HCT116 (cell line): ENCODE results near the gene LRFN2. TPM values are rescaled to one million over a fixed set of nuclear protein-coding genes. Genes with fewer than 3 reads are reported as not detected.

Source experiments
- ATAC-seq: fragments of 200-7000 bp; cut with Tn5 transposase; 2 replicates; pipeline ENCODE4 v1.9.1; 2020; ENCODE audit warnings: mild to moderate bottlenecking, moderate library complexity
- BruUV-seq: library from RNA; stranded (reverse); fragments of 400-500 nt; replicated peaks from 2 replicates; lab custom pipeline; 2021; lab: Mats Ljungman, UMichigan
- CTCF ChIA-PET: fragments of 300-600 bp; sonication (Branson Sonifier 250); formaldehyde crosslinking; loops from one replicate; lab custom pipeline; 2021; ENCODE audit warnings: antibody characterized with exemption; lab: Charles Lee
- POLR2A ChIA-PET: fragments of 300-600, 350-600 bp; sonication (Branson Sonifier 250); formaldehyde crosslinking; loops from one replicate; lab custom pipeline; 2021; ENCODE audit warnings: antibody characterized with exemption; lab: Charles Lee
- RAD21 ChIA-PET, 2 experiments: fragments of 300-600 bp; sonication (Branson Sonifier 250); formaldehyde crosslinking; loops; one replicate each; lab custom pipeline; 2023; ENCODE audit warnings: low total read pairs in 2 of 2; ENCODE audit not compliant: uncharacterized antibody in 2 of 2, unreplicated experiment in 2 of 2, low non-redundant PET in 1 of 2; lab: Charles Lee
- DNase-seq: peaks from one replicate; pipeline ENCODE4 v3.0.0-alpha.2; 2010; ENCODE audit warnings: low read depth, low spot score
- H2AFZ ChIP-seq: fragments of 200-600 bp; shearing (Covaris generic), sonication (generic); 2 replicates; pipeline ENCODE4 v1.6.1; 2017; ENCODE audit warnings: low read depth, mixed run types, mixed read lengths, antibody characterized with exemption, low read length; ENCODE audit not compliant: poor library complexity, severe bottlenecking
- H3K27ac ChIP-seq: 2 replicates; pipeline ENCODE4 v1.5.1; 2012; ENCODE audit warnings: low read depth, low read length
- H3K27me3 ChIP-seq: fragments of 200-600 bp; sonication (generic); 2 replicates; pipeline ENCODE4 v1.6.1; 2016; ENCODE audit warnings: mixed run types, low read length, mixed read lengths; ENCODE audit not compliant: insufficient read depth
- H3K36me3 ChIP-seq, 2 experiments: fragments of 200-500 bp in 1 of 2; fragments of 200-600 bp in 1 of 2; sonication (Bioruptor generic) in 1 of 2; sonication (generic) in 1 of 2; 2 replicates each; pipeline versions ENCODE4 v1.5.1 to v1.6.1; 2014 to 2016; ENCODE audit warnings: low read length in 2 of 2, inconsistent platforms in 1 of 2, mixed read lengths in 1 of 2, mixed run types in 1 of 2; ENCODE audit not compliant: insufficient read depth in 2 of 2, control insufficient read depth in 1 of 2
- H3K4me1 ChIP-seq, 2 experiments: fragments of 200-600 bp in 1 of 2; sonication (generic) in 1 of 2; 2 replicates each; pipeline versions ENCODE4 v1.5.1 to v1.6.1; 2012 to 2017; ENCODE audit warnings: low read length in 2 of 2, inconsistent platforms in 1 of 2, mild to moderate bottlenecking in 1 of 2, mixed read lengths in 1 of 2, mixed run types in 1 of 2, moderate library complexity in 1 of 2; ENCODE audit not compliant: insufficient read depth in 2 of 2, control insufficient read depth in 1 of 2
- H3K4me2 ChIP-seq: fragments of 200-600 bp; sonication (generic); 2 replicates; pipeline ENCODE4 v1.6.1; 2017; ENCODE audit warnings: mixed run types, low read length, mixed read lengths
- H3K4me3 ChIP-seq, 2 experiments: fragments of 200-600 bp in 1 of 2; sonication (generic) in 1 of 2; replicated peaks in 1 of 2; 2 replicates each; pipeline ENCODE4 v1.5.1; 2011 to 2016; ENCODE audit warnings: low read length in 2 of 2, control low read depth in 1 of 2, low read depth in 1 of 2, mild to moderate bottlenecking in 1 of 2, mixed read lengths in 1 of 2, mixed run types in 1 of 2
- H3K79me2 ChIP-seq: fragments of 200-600 bp; sonication (generic); 2 replicates; pipeline ENCODE4 v1.6.1; 2017; ENCODE audit warnings: mild to moderate bottlenecking, mixed run types, low read length, moderate library complexity, mixed read lengths; ENCODE audit not compliant: insufficient read depth
- H3K9ac ChIP-seq: fragments of 200-600 bp; sonication (generic); 2 replicates; pipeline ENCODE4 v1.6.1; 2016; ENCODE audit warnings: low read length, mixed read lengths
- H3K9me2 ChIP-seq: fragments of 200-600 bp; sonication (generic), shearing (Covaris generic); 2 replicates; pipeline ENCODE4 v1.6.1; 2017; ENCODE audit warnings: mixed run types, mild to moderate bottlenecking, moderate library complexity; ENCODE audit not compliant: insufficient read depth
- H3K9me3 ChIP-seq, 2 experiments: fragments of 200-500 bp in 1 of 2; fragments of 200-600 bp in 1 of 2; sonication (Bioruptor generic) in 1 of 2; sonication (generic) in 1 of 2; 2 replicates each; pipeline ENCODE4 v1.6.1; 2014 to 2017; ENCODE audit warnings: low read length in 2 of 2, mixed read lengths in 2 of 2, inconsistent platforms in 1 of 2, low read depth in 1 of 2, mild to moderate bottlenecking in 1 of 2, mixed run types in 1 of 2, moderate library complexity in 1 of 2; ENCODE audit not compliant: control insufficient read depth in 1 of 2, insufficient read depth in 1 of 2
- H4K20me1 ChIP-seq: fragments of 200-600 bp; sonication (generic), shearing (Covaris generic); 2 replicates; pipeline ENCODE4 v1.6.1; 2017; ENCODE audit warnings: mixed run types, mild to moderate bottlenecking, moderate library complexity; ENCODE audit not compliant: insufficient read depth
- ATF3 ChIP-seq: IDR thresholded peaks from 2 replicates; pipeline ENCODE4 v1.6.1; 2012
- CBX3 ChIP-seq: IDR thresholded peaks from 2 replicates; pipeline ENCODE4 v1.6.1; 2012; ENCODE audit warnings: low read depth
- CTCF ChIP-seq, 3 experiments: fragments of 200-600 bp in 1 of 3; sonication (generic) in 1 of 3; IDR thresholded peaks in 2 of 3; conservative IDR thresholded peaks in 1 of 3; 2 replicates each; pipeline ENCODE4 v1.5.1; 2012 to 2017; ENCODE audit warnings: low read depth in 2 of 3, low read length in 2 of 3, antibody characterized with exemption in 1 of 3, borderline replicate concordance in 1 of 3, control low read depth in 1 of 3, mild to moderate bottlenecking in 1 of 3, mixed read lengths in 1 of 3, mixed run types in 1 of 3, moderate library complexity in 1 of 3; ENCODE audit not compliant: insufficient read depth in 1 of 3
- ELF1 ChIP-seq: IDR thresholded peaks from 2 replicates; pipeline ENCODE4 v1.6.1; 2012; ENCODE audit warnings: low read depth, borderline replicate concordance
- EZH2 ChIP-seq: fragments of 200-600 bp; sonication (generic); IDR thresholded peaks from 2 replicates; pipeline ENCODE4 v1.6.1; 2017; ENCODE audit warnings: antibody characterized with exemption, mixed run types
- EZH2phosphoT487 ChIP-seq: fragments of 200-600 bp; IDR thresholded peaks from 2 replicates; pipeline ENCODE4 v1.6.1; 2018; ENCODE audit warnings: antibody characterized with exemption, borderline replicate concordance
- RAD21 ChIP-seq: IDR thresholded peaks from 2 replicates; pipeline ENCODE4 v1.6.1; 2012; ENCODE audit warnings: low read depth, mild to moderate bottlenecking
- SIN3A ChIP-seq: IDR thresholded peaks from 2 replicates; pipeline ENCODE4 v1.6.1; 2012; ENCODE audit warnings: low read depth
- SP1 ChIP-seq: IDR thresholded peaks from 2 replicates; pipeline ENCODE4 v1.6.1; 2012; ENCODE audit warnings: low read depth
- SRF ChIP-seq: IDR thresholded peaks from 2 replicates; pipeline ENCODE4 v1.6.1; 2012; ENCODE audit warnings: low read depth
- YY1 ChIP-seq: IDR thresholded peaks from 2 replicates; pipeline ENCODE4 v1.6.1; 2011; ENCODE audit warnings: low read length, low read depth, moderate library complexity, mild to moderate bottlenecking; ENCODE audit not compliant: insufficient replicate concordance; ENCODE audit errors: extremely low read depth
- ZBTB33 ChIP-seq: IDR thresholded peaks from 2 replicates; pipeline ENCODE4 v1.6.1; 2011; ENCODE audit warnings: mild to moderate bottlenecking, low read length, moderate library complexity; ENCODE audit not compliant: insufficient replicate concordance; ENCODE audit errors: extremely low read depth
- ZFX ChIP-seq: fragments of 450-650 bp; IDR thresholded peaks from 2 replicates; pipeline ENCODE4 v1.6.1; 2017
- ZNF274 ChIP-seq: fragments of 200-500 bp; sonication (Bioruptor generic); IDR thresholded peaks from 2 replicates; pipeline ENCODE4 v1.6.1; 2014; ENCODE audit warnings: mild to moderate bottlenecking, low read depth, low read length, inconsistent platforms
- intact Hi-C: fragments of 100-400 bp; cut with micrococcal nuclease; formaldehyde crosslinking; loops from 2 replicates; pipeline ENCODE4 v1.10.0; 2022
- total RNA-seq: library from RNA; stranded (reverse); gene quantifications from one replicate; pipeline ENCODE4 v1.2.1, GENCODE V29; 2021; ENCODE audit not compliant: unreplicated experiment

LRFN2 gene
- total RNA-seq, 1 experiment from 2014 or later = not detected

- DNase-seq (no peak), ATAC-seq (no peak)
- H3K9me2 ChIP-seq = no peaks in the 10 kb centered on the region
- TF ChIP-seq EZH2phosphoT487 = no peak
- TF ChIP-seq CTCF (IDR thresholded peaks at IDR 0.05 in 2 of 3, conservative IDR thresholded peaks at IDR 0.05 in 1 of 3; ENCODE audit: borderline replicate concordance in 1 of 3, insufficient read depth in 1 of 3, low read depth in 2 of 3, low read length in 2 of 3) = no peak
- peaks cover 0 to 14% of the 10 kb centered on the region in 2 experiments; a peak in 3 of 4 replicates for H3K4me1 ChIP-seq
- RAD21 ChIA-PET = no interaction called here
- H3K27ac ChIP-seq = no peak overlapping the region
- H3K79me2 ChIP-seq = no peaks in the 10 kb centered on the region
- no peak overlapping the region for H3K9ac ChIP-seq
- intact Hi-C loops = no loop called here
- no peak overlapping the region for H2AFZ ChIP-seq
- 0 out of 2 replicates have a peak, but pooled peaks cover 3% of the 10 kb centered on the region for H3K27me3 ChIP-seq
- CTCF ChIA-PET = no interaction called here
- POLR2A ChIA-PET = no interaction called here
- no peaks in the 10 kb centered on the region for H3K9me3 ChIP-seq
- H4K20me1 ChIP-seq = no peaks in the 10 kb centered on the region
- H3K4me2 ChIP-seq = no peak overlapping the region
- H3K4me3 ChIP-seq = no peak overlapping the region
- H3K36me3 ChIP-seq = no peaks in the 10 kb centered on the region
- no TSS peak for BruUV-seq
Measured at GRCh38 chr6:40413239-40413638, 173.9 kb downstream of the LRFN2 start.

- no peak for ATAC-seq
- H3K4me1 ChIP-seq = peaks cover 0 to 14% of the 10 kb centered on the region in 2 experiments; a peak in 3 of 4 replicates
- H3K4me3 ChIP-seq = no peak overlapping the region
- no TSS peak for BruUV-seq
- no peak overlapping the region for H3K27ac ChIP-seq
- ChIA-PET RAD21 (no interaction called here), POLR2A (no interaction called here), CTCF (no interaction called here)
- H2AFZ ChIP-seq = no peak overlapping the region
- no peak overlapping the region for H3K4me2 ChIP-seq
- H3K9ac ChIP-seq = no peak overlapping the region
- H4K20me1 ChIP-seq = no peaks in the 10 kb centered on the region
- no peaks in the 10 kb centered on the region for H3K79me2 ChIP-seq
- 0 out of 2 replicates have a peak, but pooled peaks cover 3% of the 10 kb centered on the region for H3K27me3 ChIP-seq
- H3K9me3 ChIP-seq = no peaks in the 10 kb centered on the region
- intact Hi-C loops = no loop called here
- H3K9me2 ChIP-seq = no peaks in the 10 kb centered on the region
- no peak for DNase-seq
- H3K36me3 ChIP-seq = no peaks in the 10 kb centered on the region
- TF ChIP-seq SIN3A (no peak), SP1 (no peak), YY1 (no peak), SRF (no peak), ATF3 (no peak), ZFX (no peak), RAD21 (no peak), CBX3 (no peak), ELF1 (no peak), ZNF274 (no peak), EZH2 (no peak), CTCF (IDR thresholded peaks at IDR 0.05 in 2 of 3, conservative IDR thresholded peaks at IDR 0.05 in 1 of 3; ENCODE audit: borderline replicate concordance in 1 of 3, insufficient read depth in 1 of 3, low read depth in 2 of 3, low read length in 2 of 3) (no peak), ZBTB33 (no peak)
Measured at GRCh38 chr6:40411881-40412280, 175.3 kb downstream of the LRFN2 start.
